ENCODE results near the gene OR2T29. TPM values are rescaled to one million over a fixed set of nuclear protein-coding genes. Genes with fewer than 3 reads are reported as not detected.
"Not testable (repeated sequence)": the region's sequence is repeated elsewhere in the genome, so short reads cannot be mapped to it uniquely, and the experiment has no call there.

The OR2T29 gene
- total and polyA plus RNA-seq, 4 donors: not detected

GRCh38 chr1:248573856-248574255 lies 11.3 kb upstream of the OR2T29 start:
- not testable (repeated sequence) for H3K9ac ChIP-seq (ENCODE audit: insufficient read depth in 1 of 2, low read length in 2 of 2); H3K27me3 ChIP-seq (ENCODE audit: control insufficient read depth in 3 of 3, insufficient read depth in 3 of 3, low read length in 2 of 3); DNase-seq; H3K36me3 ChIP-seq (ENCODE audit: control insufficient read depth in 4 of 4, insufficient read depth in 4 of 4, low read length in 4 of 4); H3K27ac ChIP-seq (ENCODE audit: low read depth in 1 of 2, low read length in 1 of 2); H3K4me1 ChIP-seq (ENCODE audit: control insufficient read depth in 5 of 5, insufficient read depth in 5 of 5, low read length in 5 of 5); ATAC-seq (ENCODE audit: insufficient read depth, low FRiP score); H3K9me3 ChIP-seq (ENCODE audit: control insufficient read depth in 4 of 4, insufficient read depth in 3 of 4, low read length in 3 of 4); H3K4me3 ChIP-seq
- WGBS, 2 donors: 93 to 100% methylated on average over 2 to 5 of the region's 8 CpGs

- WGBS, 2 donors: no CpG with 5 or more reads among the region's 1 CpG
Observed at GRCh38 chr1:248572049-248572448, 9.5 kb upstream of the OR2T29 start.

GRCh38 chr1:248570811-248571210 lies 8.2 kb upstream of the OR2T29 start:
- H3K27ac ChIP-seq (ENCODE audit: low read depth in 1 of 2, low read length in 1 of 2); H3K27me3 ChIP-seq (ENCODE audit: control insufficient read depth in 3 of 3, insufficient read depth in 3 of 3, low read length in 2 of 3); H3K36me3 ChIP-seq (ENCODE audit: control insufficient read depth in 4 of 4, insufficient read depth in 4 of 4, low read length in 4 of 4); H3K9me3 ChIP-seq (ENCODE audit: control insufficient read depth in 4 of 4, insufficient read depth in 3 of 4, low read length in 3 of 4); H3K9ac ChIP-seq (ENCODE audit: insufficient read depth in 1 of 2, low read length in 2 of 2); H3K4me3 ChIP-seq; H3K4me1 ChIP-seq (ENCODE audit: control insufficient read depth in 5 of 5, insufficient read depth in 5 of 5, low read length in 5 of 5); ATAC-seq (ENCODE audit: insufficient read depth, low FRiP score); DNase-seq: not testable (repeated sequence)
- WGBS, 2 donors: 29 to 68% methylated on average over 3 of the region's 3 CpGs

More at GRCh38 chr1:248572049-248572448, 9.5 kb upstream of the OR2T29 start:
- H3K9ac ChIP-seq (ENCODE audit: insufficient read depth in 1 of 2, low read length in 2 of 2); H3K27ac ChIP-seq (ENCODE audit: low read depth in 1 of 2, low read length in 1 of 2); ATAC-seq (ENCODE audit: insufficient read depth, low FRiP score); H3K4me1 ChIP-seq (ENCODE audit: control insufficient read depth in 5 of 5, insufficient read depth in 5 of 5, low read length in 5 of 5); H3K27me3 ChIP-seq (ENCODE audit: control insufficient read depth in 3 of 3, insufficient read depth in 3 of 3, low read length in 2 of 3); H3K4me3 ChIP-seq; H3K36me3 ChIP-seq (ENCODE audit: control insufficient read depth in 4 of 4, insufficient read depth in 4 of 4, low read length in 4 of 4); H3K9me3 ChIP-seq (ENCODE audit: control insufficient read depth in 4 of 4, insufficient read depth in 3 of 4, low read length in 3 of 4); DNase-seq: not testable (repeated sequence)

GRCh38 chr1:248569049-248569448 lies 6.5 kb upstream of the OR2T29 start:
- not testable (repeated sequence) for H3K9me3 ChIP-seq (ENCODE audit: control insufficient read depth in 4 of 4, insufficient read depth in 3 of 4, low read length in 3 of 4); H3K9ac ChIP-seq (ENCODE audit: insufficient read depth in 1 of 2, low read length in 2 of 2); DNase-seq; H3K4me3 ChIP-seq; H3K27me3 ChIP-seq (ENCODE audit: control insufficient read depth in 3 of 3, insufficient read depth in 3 of 3, low read length in 2 of 3); H3K27ac ChIP-seq (ENCODE audit: low read depth in 1 of 2, low read length in 1 of 2); H3K4me1 ChIP-seq (ENCODE audit: control insufficient read depth in 5 of 5, insufficient read depth in 5 of 5, low read length in 5 of 5); H3K36me3 ChIP-seq (ENCODE audit: control insufficient read depth in 4 of 4, insufficient read depth in 4 of 4, low read length in 4 of 4); ATAC-seq (ENCODE audit: insufficient read depth, low FRiP score)
- 23 to 33% methylated on average over 2 of the region's 2 CpGs for WGBS, 2 donors

GRCh38 chr1:248565530-248566373 lies 3.2 kb upstream of the OR2T29 start:
- ATAC-seq (ENCODE audit: insufficient read depth, low FRiP score); DNase-seq; H3K9me3 ChIP-seq (ENCODE audit: control insufficient read depth in 4 of 4, insufficient read depth in 3 of 4, low read length in 3 of 4); H3K9ac ChIP-seq (ENCODE audit: insufficient read depth in 1 of 2, low read length in 2 of 2); H3K27me3 ChIP-seq (ENCODE audit: control insufficient read depth in 3 of 3, insufficient read depth in 3 of 3, low read length in 2 of 3); H3K27ac ChIP-seq (ENCODE audit: low read depth in 1 of 2, low read length in 1 of 2); H3K36me3 ChIP-seq (ENCODE audit: control insufficient read depth in 4 of 4, insufficient read depth in 4 of 4, low read length in 4 of 4); H3K4me1 ChIP-seq (ENCODE audit: control insufficient read depth in 5 of 5, insufficient read depth in 5 of 5, low read length in 5 of 5); H3K4me3 ChIP-seq: not testable (repeated sequence)
- 55 to 62% methylated on average over 10 to 11 of the region's 11 CpGs for WGBS, 2 donors

- not testable (repeated sequence) for H3K27me3 ChIP-seq (ENCODE audit: control insufficient read depth in 3 of 3, insufficient read depth in 3 of 3, low read length in 2 of 3); H3K27ac ChIP-seq (ENCODE audit: low read depth in 1 of 2, low read length in 1 of 2); H3K9me3 ChIP-seq (ENCODE audit: control insufficient read depth in 4 of 4, insufficient read depth in 3 of 4, low read length in 3 of 4); H3K9ac ChIP-seq (ENCODE audit: insufficient read depth in 1 of 2, low read length in 2 of 2); ATAC-seq (ENCODE audit: insufficient read depth, low FRiP score); H3K4me3 ChIP-seq; H3K4me1 ChIP-seq (ENCODE audit: control insufficient read depth in 5 of 5, insufficient read depth in 5 of 5, low read length in 5 of 5); H3K36me3 ChIP-seq (ENCODE audit: control insufficient read depth in 4 of 4, insufficient read depth in 4 of 4, low read length in 4 of 4); DNase-seq
- no CpG with 5 or more reads among the region's 6 CpGs for WGBS, 2 donors
Observed at GRCh38 chr1:248551027-248551426, 11.5 kb downstream of the OR2T29 start.

GRCh38 chr1:248547383-248547782 lies 15.2 kb downstream of the OR2T29 start:
- not testable (repeated sequence) for ATAC-seq (ENCODE audit: insufficient read depth, low FRiP score); DNase-seq; H3K9ac ChIP-seq (ENCODE audit: insufficient read depth in 1 of 2, low read length in 2 of 2); H3K36me3 ChIP-seq (ENCODE audit: control insufficient read depth in 4 of 4, insufficient read depth in 4 of 4, low read length in 4 of 4); H3K9me3 ChIP-seq (ENCODE audit: control insufficient read depth in 4 of 4, insufficient read depth in 3 of 4, low read length in 3 of 4); H3K27ac ChIP-seq (ENCODE audit: low read depth in 1 of 2, low read length in 1 of 2); H3K4me3 ChIP-seq; H3K4me1 ChIP-seq (ENCODE audit: control insufficient read depth in 5 of 5, insufficient read depth in 5 of 5, low read length in 5 of 5); H3K27me3 ChIP-seq (ENCODE audit: control insufficient read depth in 3 of 3, insufficient read depth in 3 of 3, low read length in 2 of 3)
- no CpG with 5 or more reads among the region's 2 CpGs for WGBS, 2 donors

GRCh38 chr1:248537449-248537848 lies 25.1 kb downstream of the OR2T29 start:
- DNase-seq; H3K9me3 ChIP-seq (ENCODE audit: control insufficient read depth in 4 of 4, insufficient read depth in 3 of 4, low read length in 3 of 4); H3K4me1 ChIP-seq (ENCODE audit: control insufficient read depth in 5 of 5, insufficient read depth in 5 of 5, low read length in 5 of 5); H3K9ac ChIP-seq (ENCODE audit: insufficient read depth in 1 of 2, low read length in 2 of 2); H3K36me3 ChIP-seq (ENCODE audit: control insufficient read depth in 4 of 4, insufficient read depth in 4 of 4, low read length in 4 of 4); H3K4me3 ChIP-seq; H3K27me3 ChIP-seq (ENCODE audit: control insufficient read depth in 3 of 3, insufficient read depth in 3 of 3, low read length in 2 of 3); ATAC-seq (ENCODE audit: insufficient read depth, low FRiP score); H3K27ac ChIP-seq (ENCODE audit: low read depth in 1 of 2, low read length in 1 of 2): not testable (repeated sequence)

Measured in lung (tissue), 10 donors.